COR-L47 (cell line): ENCODE results near the gene EXTL2.
"Not testable (repeated sequence)": the region's sequence is repeated elsewhere in the genome, so short reads cannot be mapped to it uniquely, and the experiment has no call there.

Experiments
- DNase-seq: peaks from one replicate; lab custom pipeline; 2025; lab: John Stamatoyannopoulos, UW

EXTL2 gene, protein sequence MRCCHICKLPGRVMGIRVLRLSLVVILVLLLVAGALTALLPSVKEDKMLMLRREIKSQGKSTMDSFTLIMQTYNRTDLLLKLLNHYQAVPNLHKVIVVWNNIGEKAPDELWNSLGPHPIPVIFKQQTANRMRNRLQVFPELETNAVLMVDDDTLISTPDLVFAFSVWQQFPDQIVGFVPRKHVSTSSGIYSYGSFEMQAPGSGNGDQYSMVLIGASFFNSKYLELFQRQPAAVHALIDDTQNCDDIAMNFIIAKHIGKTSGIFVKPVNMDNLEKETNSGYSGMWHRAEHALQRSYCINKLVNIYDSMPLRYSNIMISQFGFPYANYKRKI

DNA sequence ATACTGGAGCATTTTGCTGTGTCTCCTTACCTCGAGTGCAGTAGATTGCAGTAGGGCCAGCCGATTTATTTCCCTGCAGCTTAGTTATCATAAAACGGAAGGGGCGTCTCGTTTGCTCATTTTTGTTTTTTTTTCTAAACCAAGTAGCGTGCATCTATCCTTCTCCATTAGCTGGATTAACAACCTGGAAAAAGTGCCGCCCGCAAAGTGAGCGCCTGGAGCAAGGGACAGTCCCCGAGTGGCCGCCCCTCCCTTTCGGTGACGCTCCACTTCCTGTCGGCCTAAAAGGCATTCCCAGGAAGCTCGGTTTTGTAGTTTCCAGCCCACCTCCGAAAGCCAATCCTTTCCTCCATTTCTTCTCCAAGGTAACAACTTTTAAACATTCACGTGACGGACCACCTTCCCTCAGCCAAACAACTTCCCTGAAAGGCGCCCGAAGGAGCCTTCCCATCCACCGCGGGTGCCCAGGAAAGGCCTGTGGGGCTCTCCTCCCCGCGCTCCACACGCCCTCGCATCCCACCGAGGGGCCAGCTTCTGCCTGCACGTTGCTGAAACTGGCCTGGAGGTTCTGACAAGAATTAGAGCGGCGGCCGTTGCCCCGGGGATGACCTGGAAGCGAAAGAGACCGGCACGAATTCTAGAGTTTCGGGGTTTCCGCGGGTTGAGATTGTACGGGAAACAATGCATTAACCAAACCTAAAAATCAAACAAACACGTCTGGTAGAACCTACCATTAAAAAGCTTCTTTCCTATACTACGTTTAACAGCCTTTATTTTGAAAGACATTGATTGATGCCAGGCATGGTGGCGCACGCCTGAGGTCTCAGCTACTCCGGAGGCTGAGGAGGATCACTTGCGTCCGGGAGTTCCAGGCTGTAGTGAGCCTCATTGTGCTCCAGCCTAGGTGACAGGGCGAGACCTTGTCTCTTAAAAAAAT lies at the start of gene EXTL2:
TSS of gene EXTL2 (minus strand) at position 240 of the 937 bp plus-strand sequence. CDS start 6,085 bp downstream, outside the sequence.
- peak; percentile 86 for DNase-seq

DNA sequence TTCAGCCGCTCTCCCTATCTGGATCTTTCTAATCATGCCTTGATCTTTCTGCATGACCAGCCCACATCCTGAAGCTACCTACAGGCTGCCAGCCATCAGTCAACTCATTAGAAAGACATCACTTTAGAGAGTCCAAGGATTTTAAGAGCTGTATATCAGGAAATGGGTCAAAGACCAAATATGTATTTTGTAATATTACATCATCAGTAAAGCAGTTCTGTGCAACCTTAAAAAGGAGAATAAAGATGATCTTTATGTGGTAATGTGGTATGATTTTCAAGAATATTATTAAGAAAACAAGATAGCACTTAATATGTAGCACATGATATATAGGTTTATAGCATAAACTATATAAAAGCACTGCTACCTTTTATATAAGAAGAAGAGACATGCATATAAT lies 48.9 kb upstream of the EXTL2 start:
- no peak for DNase-seq

DNA sequence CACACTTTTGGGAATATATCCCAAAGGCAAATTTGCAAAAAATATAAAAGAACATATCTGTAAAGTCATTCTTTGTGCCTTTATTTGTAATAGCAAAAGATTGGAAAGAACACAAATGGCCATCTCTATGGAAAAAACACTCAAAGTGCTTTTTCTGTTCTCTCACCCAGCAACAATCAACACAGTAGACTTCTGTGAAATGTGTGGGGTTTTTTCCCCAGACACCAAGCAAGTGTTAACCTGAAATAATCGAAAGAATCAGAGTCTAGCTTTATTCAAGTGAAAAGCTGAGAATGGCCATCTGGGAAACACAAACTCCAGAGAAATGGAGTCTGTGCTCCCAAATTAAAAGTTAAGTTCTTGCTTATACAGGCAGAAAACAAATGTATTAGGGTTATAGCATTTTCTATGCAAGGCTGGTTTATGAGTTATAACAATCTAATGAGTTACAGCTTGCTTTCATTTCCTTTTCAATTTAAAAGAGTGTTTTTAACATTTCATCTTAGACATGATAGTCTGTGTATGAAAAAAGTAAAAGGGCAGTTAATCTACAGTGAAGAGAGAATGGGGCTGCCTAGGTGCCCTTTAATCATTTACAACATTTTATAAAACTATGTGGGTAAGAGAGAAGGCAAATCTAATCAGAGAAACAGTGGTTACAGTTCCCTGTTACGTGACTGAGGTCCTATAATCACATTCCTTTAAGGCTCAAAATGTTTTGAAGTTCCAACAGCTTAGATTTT lies 47.8 kb upstream of the EXTL2 start:
- no peak for DNase-seq

- no peak for DNase-seq
These were observed 47.1 kb upstream of the EXTL2 start for GRCh38 chr1:100941580-100942216.

DNA sequence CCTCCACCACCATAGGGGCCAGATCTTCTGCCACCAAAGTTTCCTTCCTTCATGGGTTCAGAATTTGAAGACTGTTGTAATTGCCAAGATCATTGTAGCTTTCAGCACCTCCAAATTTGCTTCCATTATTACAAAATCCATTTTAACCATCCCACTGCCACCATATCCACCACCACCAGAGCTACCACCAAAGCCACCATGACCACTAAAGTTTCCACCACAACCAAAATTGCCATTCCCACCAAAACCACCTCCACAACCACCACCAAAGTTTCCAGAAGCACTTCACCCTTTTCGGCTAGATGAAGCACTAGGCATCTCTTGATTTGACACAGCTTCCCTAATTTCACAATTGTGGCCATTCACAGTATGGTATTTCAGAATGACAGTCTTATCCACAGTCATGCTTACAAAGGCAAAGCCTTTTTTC lies 46.5 kb upstream of the EXTL2 start:
- DNase-seq: no peak

GRCh38 chr1:100936194-100936967 lies 41.7 kb upstream of the EXTL2 start:
- no peak for DNase-seq

DNA sequence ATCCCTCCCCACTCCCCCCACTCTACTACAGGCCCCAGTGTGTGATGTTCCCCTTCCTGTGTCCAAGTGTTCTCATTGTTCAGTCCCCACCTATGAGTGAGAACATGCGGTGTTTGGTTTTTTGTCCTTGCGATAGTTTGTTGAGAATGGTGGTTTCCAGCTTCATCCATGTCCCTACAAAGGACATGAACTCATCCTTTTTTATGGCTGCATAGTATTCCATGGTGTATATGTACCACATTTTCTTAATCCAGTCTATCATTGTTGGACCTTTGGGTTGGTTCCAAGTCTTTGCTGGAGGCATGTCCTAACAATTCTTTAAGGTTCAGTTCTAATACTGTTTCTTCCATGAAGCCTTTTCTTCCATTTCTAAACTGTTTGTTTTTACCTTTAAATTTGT lies 38.9 kb upstream of the EXTL2 start:
- not testable (repeated sequence) for DNase-seq

- DNase-seq: no peak
These were observed 37.1 kb upstream of the EXTL2 start for GRCh38 chr1:100931716-100932115.

DNA sequence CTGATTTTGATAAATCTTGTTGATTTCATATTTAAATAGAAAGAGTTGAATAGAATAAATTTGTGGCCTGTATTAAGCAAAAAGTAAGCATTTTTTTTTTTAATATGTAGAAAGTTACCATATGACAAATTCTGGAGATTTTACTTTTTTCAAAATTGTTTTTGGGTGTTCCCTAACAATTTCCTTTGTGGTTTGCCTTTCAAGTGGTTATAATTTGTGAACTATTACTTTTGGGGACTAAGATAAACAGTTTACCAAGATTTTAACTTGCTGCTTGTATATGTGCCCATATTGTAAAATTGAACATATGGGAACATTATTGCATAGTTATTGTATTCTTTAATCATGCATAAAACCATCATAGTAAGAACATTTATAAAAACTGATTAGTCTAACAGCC lies 35.9 kb upstream of the EXTL2 start:
- DNase-seq: no peak

DNA sequence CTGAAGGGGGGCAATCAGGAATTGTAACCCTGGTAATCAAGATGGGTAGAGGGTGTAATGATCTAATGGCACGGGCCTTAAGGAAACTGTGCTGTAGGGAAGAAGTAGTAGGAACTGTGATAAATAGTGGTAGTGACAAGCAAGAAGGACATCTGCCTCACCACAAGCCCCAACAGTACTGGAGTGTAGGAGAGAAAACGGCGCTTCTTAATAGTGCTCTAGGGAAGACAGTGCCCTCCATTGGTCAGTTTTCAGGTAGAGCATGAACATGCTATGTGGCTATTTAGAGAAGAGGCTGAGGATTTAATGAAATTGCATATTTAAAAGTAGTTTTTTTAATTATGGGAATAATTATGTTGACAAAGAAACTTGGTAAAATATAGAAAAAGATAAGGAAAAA lies 33.5 kb upstream of the EXTL2 start:
- no peak for DNase-seq

- no peak for DNase-seq
These were observed 32.6 kb upstream of the EXTL2 start for GRCh38 chr1:100927276-100927675.

DNA sequence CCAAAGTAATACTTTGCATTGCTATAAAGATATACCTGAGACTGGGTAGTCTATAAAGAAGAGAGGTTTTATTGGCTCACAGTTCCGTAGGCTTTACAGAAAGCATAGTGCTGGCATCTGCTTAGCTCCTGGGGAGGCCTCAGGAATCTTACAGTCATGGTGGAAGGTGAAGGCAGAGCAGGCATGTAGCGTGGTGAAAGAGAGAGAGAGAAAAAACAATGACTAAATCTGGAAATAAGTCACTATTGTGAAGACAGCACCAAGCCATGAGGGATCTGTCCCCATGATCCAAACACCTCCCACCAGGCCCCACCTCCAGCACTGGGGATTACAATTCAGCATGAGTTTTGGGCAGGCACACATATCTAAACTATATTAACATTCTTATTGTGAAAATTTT lies 31.6 kb upstream of the EXTL2 start:
- no peak for DNase-seq

DNA sequence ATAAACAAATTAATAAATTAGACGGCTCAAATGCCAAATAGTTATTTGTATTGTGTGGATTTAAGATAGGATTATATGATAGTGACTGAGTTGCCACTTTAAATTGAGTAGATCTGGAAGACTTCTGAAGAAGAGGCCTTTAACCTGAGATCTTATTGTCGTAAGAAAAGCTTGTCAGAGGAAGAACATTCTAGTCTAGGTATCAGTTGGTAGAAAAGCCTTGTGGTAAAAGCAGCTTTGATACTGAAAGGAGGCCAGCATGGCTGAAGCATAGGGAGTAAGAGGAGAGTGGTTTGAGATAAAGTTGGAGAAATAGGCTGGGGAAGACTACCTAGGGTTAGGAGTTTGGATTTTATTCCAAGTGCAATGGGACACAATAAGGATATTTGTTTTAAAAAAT lies 30.3 kb upstream of the EXTL2 start:
- no peak for DNase-seq

DNA sequence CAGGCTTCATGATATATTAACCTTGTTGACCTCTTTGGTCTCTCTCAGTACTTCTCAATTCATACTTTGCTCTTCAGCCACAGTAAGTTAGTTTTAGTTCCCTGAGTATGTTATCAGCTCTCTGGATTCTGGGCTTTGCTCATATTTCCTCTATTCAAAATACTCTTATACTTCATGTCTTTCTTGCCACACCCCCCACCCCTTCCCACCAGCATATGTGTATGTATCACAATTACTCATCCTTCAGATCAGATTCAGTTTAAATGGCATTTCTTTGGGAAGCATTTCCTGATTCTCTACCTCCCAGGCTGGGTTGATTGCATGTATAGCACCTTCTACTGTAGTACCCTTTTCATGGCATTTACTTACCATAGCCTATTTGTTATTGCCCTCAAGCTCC lies 29.6 kb upstream of the EXTL2 start:
- DNase-seq: no peak

- peak; percentile 49 for DNase-seq
These were observed 26.6 kb upstream of the EXTL2 start for GRCh38 chr1:100921110-100921706.

DNA sequence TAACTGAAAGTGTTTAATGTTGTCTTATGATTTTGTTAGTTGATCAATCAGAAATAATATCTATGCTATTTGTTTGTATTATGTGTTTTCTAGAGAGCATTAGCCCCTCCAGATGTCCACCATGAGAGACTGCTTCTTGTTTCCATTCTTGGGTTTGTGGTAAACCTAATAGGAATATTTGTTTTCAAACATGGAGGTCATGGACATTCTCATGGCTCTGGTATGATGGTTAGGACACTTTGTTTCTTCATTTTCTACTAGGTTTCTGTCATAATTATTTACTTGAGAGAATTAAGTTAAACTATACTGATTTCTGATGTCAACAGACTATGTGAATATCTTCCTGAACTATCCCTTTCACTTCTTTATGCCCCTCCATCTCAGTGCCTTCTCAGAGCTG lies 17.4 kb upstream of the EXTL2 start:
- DNase-seq: no peak

GRCh38 chr1:100909018-100909417 lies 14.4 kb upstream of the EXTL2 start:
- DNase-seq: no peak

DNA sequence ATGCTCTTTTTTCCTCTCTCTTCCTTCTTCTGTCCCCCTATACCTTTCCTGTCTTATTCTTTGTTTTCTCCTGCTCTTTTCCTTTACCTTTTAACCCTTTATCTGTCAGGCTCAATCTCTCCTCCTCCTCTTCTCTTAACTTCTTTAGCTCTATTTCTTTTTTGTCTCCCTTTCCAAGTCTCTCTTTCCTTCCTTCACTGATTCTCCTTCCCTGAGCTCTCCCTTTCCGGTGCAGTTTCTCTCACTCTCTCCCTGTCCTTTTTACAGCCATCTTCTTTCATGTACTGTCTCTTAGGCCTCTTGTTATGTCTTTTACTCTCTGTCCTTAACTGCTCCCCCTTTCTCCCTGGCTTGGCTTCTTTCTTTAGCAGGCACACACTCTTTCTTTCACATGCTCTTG lies 13.2 kb upstream of the EXTL2 start:
- no peak for DNase-seq

GRCh38 chr1:100905181-100905580 lies 10.5 kb upstream of the EXTL2 start:
- no peak for DNase-seq

DNA sequence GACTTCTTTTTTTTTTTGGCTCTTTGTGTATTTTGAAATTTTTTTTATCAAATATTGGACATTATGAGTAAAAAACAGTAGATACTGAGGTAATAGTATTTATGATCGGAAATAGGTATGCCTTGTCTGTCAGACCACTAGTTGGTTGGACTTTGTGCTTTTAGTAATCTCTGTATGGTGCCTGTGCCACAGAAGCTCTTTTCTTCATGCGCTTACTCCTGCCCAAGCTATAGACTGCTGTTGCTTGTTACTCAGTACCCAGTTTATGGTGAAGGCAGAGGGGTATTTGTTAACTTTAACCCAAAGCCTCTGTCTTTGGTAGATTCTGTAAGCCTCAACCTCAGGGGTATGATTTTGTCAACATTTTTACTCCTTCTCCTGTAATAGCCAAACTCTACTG lies 9.9 kb upstream of the EXTL2 start:
- no peak for DNase-seq

DNA sequence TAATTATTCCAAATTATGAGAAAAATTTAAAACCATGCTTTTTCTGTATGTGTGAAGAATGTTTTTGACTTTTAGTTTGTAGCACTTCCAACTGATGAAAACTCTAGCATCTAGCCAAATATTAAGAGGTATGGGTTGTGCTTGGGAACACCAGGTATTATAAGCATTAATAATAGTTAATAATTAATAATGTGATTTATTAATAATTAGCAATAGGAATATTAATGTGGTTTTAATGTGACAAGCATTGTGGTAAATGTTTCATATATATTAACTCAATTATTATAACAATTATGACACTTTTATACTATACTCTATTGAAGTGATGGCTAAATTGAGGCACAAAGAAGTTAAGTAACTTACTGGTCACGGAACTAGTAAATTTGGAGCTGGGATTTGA lies 9.1 kb upstream of the EXTL2 start:
- no peak for DNase-seq
